Activated naive CD8-positive, alpha-beta T cell treated with anti-CD3 and anti-CD28 coated beads for 36 hours (primary cell): ENCODE results near the gene INPP5E. TPM values are rescaled to one million over a fixed set of nuclear protein-coding genes. Genes with fewer than 3 reads are reported as not detected.

Source experiments
- DNase-seq: peaks from one replicate; pipeline ENCODE4 v3.0.0; 2021
- H3K27ac Mint-ChIP-seq: one replicate; pipeline ENCODE4 v1.8.0; 2022; ENCODE audit warnings: mild to moderate bottlenecking, moderate library complexity, mixed read lengths
- H3K27me3 Mint-ChIP-seq: one replicate; pipeline ENCODE4 v1.8.0; 2022; ENCODE audit warnings: mild to moderate bottlenecking, mixed read lengths
- H3K36me3 Mint-ChIP-seq: one replicate; pipeline ENCODE4 v1.8.0; 2021; ENCODE audit warnings: mild to moderate bottlenecking, mixed read lengths
- H3K4me1 Mint-ChIP-seq: one replicate; pipeline ENCODE4 v1.8.0; 2021; ENCODE audit warnings: mixed read lengths
- H3K4me3 Mint-ChIP-seq: one replicate; pipeline ENCODE4 v1.8.0; 2022; ENCODE audit warnings: mild to moderate bottlenecking, moderate library complexity, mixed read lengths
- H3K9me3 Mint-ChIP-seq: one replicate; pipeline ENCODE4 v1.8.0; 2022; ENCODE audit warnings: mixed read lengths
- total RNA-seq, 2 experiments: library from RNA; stranded (reverse); gene quantifications; one replicate each; pipeline ENCODE4 v1.2.3, GENCODE V29; 2021

INPP5E gene
- total RNA-seq, 2 experiments from 2014 or later: 10.9 to 12.1 TPM

DNA sequence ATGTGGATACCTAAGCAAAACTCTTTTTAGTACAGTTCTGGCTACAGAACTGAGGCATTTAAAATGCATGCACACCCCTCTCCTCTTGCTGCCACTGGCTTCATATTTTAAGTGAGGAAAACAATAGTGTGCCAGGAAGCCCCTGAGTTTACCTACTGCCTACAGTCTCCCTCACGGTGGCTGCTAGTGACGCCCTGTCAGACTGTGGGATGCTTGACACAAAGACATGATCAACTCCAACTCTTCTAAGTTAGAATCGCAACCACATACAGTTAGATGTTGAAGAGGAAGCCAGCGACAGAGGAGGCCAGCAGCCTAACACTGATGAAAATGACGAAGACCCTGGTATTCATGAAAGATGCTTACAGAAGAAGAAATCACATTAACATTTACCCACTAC, 41.9 kb upstream of the INPP5E start:
- Mint-ChIP-seq H3K4me1 (peaks cover 31% of the 10 kb centered on the region), H3K9me3 (no peaks in the 10 kb centered on the region), H3K4me3 (peak overlapping the region; percentile 98), H3K27me3 (no peaks in the 10 kb centered on the region), H3K27ac (peak overlapping the region; percentile 92), H3K36me3 (peaks cover 10% of the 10 kb centered on the region)
- no peak for DNase-seq

DNA sequence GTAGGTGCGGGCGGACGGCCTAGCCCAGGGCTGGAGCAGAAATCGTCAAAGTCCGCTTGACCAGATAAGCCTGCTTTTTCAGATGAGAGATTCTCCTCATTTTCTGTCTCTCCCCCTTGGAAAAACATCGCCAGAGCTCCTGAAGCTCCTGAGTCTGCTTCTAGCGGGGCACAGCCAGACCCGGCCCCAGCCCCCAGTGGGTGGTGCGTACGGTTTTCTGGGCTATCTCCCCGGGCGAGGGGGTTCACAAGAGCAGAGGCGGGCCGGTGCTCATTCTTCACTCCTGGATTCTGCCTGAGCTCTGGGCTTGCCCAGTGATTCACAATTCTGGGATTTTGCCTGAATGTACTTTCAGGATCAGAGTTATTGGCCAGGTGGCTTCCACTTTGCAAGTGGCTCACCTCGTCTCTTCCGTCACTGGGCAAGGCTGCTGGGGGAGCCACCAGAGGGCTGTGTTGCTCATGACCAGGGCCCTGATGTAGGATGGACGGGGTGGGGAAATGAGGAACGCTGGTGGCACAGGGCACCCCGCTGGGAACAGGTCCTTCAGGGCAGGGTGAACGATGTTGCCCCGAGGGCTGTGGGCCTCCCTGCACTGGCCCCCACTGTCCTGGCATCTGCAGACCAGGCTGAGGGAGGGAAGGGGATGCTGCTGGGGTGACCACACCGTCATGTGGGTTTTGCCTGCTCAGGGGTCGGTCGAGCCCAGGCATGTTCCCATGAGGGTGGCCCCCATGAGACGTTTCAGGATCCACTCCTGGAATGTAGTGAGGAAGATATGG, 36.9 kb upstream of the INPP5E start:
- no peak for DNase-seq
- H3K36me3 Mint-ChIP-seq: peaks cover 10% of the 10 kb centered on the region

DNA sequence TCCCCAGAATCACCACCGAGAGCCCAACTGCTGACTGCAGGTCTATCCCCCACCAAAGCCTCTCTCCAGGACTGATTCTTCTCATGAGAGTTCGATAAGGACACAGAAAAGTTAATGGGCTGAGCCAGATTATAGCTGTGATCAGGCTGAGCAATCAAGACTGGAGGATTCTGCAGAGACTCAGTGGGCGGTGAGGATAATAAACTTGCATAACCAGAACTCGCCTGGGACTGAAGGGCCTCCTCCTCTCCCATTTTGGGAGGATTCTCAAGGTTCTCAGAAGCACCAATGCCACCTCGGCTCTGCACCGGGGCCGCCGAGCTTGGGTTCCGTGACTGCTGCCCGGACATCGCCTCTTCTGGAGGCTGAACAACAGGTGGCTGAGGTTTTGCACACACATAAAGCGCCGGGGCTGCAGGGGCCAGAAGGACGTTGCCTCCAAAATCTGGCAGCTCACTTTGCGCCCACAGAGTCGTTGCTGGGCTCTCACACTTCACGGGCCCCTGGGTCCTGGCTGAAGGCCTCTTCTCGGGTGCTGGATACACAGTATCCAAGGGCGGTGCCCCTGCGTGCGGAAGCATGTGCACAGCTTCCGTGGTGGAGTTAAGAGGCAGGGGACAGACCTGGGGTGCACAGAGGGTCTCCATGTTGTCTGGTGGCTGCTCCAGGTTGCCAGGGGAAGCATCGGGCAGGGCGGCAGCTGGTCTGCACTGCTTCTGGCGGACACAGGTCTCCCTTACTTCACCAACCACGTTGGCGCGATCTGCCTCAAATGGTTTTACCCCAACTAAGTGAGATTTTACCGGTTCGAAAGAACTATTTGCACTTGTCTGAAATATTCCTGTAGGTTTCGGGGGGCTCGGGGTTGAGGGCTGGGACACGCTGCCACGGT, 35.6 kb upstream of the INPP5E start:
- no peak for DNase-seq
- Mint-ChIP-seq H3K27ac (no peak overlapping the region), H3K4me1 (peaks cover 13% of the 10 kb centered on the region), H3K36me3 (peaks cover 10% of the 10 kb centered on the region), H3K27me3 (no peaks in the 10 kb centered on the region), H3K9me3 (no peaks in the 10 kb centered on the region), H3K4me3 (no peak overlapping the region)

More for the DNA sequence above, 36.9 kb upstream of the INPP5E start:
- no peak overlapping the region for H3K4me3 Mint-ChIP-seq
- H3K27me3 Mint-ChIP-seq: no peaks in the 10 kb centered on the region
- H3K27ac Mint-ChIP-seq: no peak overlapping the region
- H3K4me1 Mint-ChIP-seq: peaks cover 22% of the 10 kb centered on the region
- H3K9me3 Mint-ChIP-seq: no peaks in the 10 kb centered on the region

DNA sequence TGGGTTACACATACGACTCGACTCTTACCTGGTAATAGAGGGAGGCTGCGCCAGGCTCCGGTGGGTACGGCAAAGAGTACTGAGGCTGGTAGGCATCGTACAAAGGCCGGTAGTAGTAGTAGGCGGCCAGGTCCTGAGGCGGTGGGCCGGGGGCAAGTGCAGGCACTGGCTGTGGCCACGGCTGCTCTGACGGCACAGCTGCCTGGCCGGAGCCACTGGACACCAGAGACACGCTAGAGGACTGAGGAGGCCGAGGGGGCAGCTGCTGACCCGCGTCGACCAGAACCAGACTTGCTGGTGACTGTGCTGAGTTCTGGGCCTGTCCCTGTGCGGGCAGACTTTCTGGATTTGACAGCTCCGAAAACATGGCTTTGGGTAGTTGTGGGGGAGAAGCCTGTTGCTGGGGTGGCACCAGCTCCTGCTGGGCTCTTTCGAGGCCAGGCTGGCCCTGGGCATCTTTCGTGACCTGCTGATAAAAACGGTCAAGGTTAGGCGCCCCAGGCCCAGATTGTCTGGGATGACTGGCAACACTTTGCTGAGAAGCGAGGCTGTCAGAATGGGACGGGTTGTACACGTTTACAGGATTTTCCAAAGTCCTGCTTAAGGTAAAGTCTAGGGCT, 34.5 kb upstream of the INPP5E start:
- H3K4me3 Mint-ChIP-seq: no peak overlapping the region
- H3K36me3 Mint-ChIP-seq: peaks cover 10% of the 10 kb centered on the region
- no peaks in the 10 kb centered on the region for H3K9me3 Mint-ChIP-seq
- DNase-seq: no peak
- peaks cover 7% of the 10 kb centered on the region for H3K4me1 Mint-ChIP-seq
- H3K27ac Mint-ChIP-seq: no peak overlapping the region
- H3K27me3 Mint-ChIP-seq: no peaks in the 10 kb centered on the region

DNA sequence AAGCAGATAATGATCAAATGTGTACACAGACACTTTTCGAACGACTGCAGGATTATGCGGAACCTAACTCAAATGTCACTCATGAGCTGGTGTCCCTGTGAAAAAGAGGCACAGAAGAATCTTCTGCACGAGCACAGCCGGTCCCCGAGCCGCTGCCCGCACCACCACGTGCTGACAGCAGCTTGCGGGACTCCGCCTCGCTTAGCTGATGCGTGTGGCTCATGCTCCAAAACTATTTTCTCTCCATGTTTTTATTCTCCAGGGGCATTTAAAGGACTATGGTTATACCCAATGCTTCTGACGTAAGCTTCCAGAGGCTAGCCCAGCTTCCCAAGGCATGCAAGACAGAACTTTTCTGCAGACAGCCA, 33.7 kb upstream of the INPP5E start:
- no peak for DNase-seq
- H3K36me3 Mint-ChIP-seq: peaks cover 8% of the 10 kb centered on the region

DNA sequence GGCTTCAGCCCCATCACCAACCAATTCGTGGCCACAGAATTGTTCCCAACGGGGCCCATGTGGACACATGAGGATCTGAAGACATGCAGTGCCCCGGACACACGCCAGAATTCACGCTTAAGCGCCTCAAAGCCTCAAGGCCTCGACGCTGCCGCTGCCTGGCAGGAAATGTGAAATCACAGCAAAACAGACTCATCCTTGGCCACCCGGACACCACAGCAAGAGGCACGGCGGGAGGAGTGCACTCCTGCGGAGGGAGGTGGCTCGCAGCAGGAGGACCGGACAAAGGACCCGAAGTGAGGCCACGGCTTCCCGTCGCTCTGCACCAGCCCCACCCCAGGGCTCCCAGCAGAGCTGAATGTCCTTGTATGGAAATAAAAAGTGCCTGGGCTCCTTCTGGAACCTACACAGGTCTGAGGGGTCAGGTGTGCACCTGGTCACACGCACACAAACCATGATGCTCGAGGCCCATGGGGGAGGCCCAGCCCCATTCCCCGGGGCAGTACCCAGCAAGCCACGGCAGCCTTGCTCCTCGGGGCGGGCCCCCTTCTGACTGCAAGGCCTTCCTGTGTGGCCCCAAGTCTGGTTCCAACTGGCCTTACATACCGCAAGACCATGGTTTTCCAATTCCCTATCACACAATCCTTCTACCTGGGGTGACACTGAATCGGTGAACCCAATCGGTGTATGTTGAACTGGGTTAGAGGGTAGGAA, 33.2 kb upstream of the INPP5E start:
- no peak overlapping the region for H3K27ac Mint-ChIP-seq
- peaks cover under 1% of the 10 kb centered on the region for H3K4me1 Mint-ChIP-seq
- no peaks in the 10 kb centered on the region for H3K9me3 Mint-ChIP-seq
- DNase-seq: no peak
- H3K36me3 Mint-ChIP-seq: peaks cover 4% of the 10 kb centered on the region
- no peaks in the 10 kb centered on the region for H3K27me3 Mint-ChIP-seq
- H3K4me3 Mint-ChIP-seq: no peak overlapping the region

More for the DNA sequence above, 33.7 kb upstream of the INPP5E start:
- Mint-ChIP-seq H3K27me3 (no peaks in the 10 kb centered on the region), H3K9me3 (no peaks in the 10 kb centered on the region), H3K4me1 (peaks cover 3% of the 10 kb centered on the region), H3K27ac (no peak overlapping the region), H3K4me3 (no peak overlapping the region)

DNA sequence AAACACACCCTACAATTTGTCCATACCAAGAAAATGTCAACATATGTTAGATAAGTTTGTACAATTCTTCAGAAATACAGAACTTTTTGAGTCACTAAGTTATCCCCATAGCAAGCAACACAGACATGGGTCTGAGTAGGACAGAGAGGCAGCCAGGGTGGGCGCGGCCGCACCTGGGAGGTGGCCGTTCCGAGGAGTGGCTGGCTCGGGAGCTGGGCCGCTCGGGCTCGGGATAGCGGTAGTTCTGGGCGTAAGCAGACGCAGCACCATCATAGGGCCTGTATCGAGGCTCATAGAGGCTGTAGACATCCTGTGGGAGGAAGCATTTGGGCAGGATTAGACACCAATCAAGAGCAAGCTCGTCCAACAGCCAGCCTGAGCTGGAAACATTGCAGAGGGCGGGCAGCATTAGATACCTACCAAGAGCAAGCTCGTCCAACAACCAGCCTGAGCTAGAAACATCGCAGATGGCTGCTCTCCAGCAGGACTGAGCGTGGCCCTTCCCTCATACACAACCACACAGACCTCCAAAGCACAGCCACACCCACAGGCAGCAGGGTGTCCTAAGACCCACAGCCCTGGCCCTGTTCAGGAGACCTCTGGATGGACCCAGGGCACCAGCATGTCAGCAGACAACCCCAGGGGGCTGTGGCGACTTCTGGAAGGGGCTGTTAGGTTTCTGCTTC, 32.3 kb upstream of the INPP5E start:
- no peak overlapping the region for H3K4me3 Mint-ChIP-seq
- no peak for DNase-seq
- H3K27me3 Mint-ChIP-seq: no peaks in the 10 kb centered on the region
- no peaks in the 10 kb centered on the region for H3K4me1 Mint-ChIP-seq
- H3K9me3 Mint-ChIP-seq: no peaks in the 10 kb centered on the region
- H3K36me3 Mint-ChIP-seq: peaks cover 4% of the 10 kb centered on the region
- no peak overlapping the region for H3K27ac Mint-ChIP-seq

DNA sequence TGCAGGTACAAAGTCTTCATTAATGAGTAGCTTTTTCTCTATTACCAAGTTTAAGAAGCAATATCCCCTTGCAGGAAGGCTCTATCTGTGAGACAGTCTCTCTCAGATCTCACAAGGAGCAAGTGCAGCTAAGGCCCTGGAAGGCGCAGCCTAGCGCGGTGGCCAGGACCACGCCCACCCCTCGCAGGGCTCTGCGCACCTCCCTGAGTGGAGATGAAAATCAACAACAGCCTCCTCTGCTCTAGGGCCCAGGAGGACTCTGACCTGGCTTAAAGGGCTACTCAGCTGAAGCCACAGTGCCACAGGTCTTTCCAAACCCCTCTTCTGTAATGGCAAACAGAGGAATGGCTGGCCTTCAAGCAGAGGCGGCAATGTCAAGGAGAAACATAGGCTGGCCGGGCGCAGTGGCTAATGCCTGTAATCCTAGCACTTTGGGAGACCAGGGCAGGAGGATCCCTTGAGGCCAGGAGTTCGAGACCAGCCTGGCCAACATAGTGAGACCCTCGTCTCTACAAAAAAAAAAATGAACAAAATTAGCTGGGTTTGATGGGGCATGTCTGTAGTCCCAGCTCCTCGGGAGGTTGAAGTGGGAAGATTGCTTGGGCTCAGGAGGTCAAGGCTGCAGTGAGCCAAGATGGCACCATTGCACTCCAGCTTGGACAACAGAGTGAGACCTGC, 31.3 kb upstream of the INPP5E start:
- H3K4me1 Mint-ChIP-seq: no peaks in the 10 kb centered on the region
- H3K9me3 Mint-ChIP-seq: no peaks in the 10 kb centered on the region
- no peaks in the 10 kb centered on the region for H3K27me3 Mint-ChIP-seq
- H3K36me3 Mint-ChIP-seq: peaks cover 4% of the 10 kb centered on the region
- H3K4me3 Mint-ChIP-seq: no peak overlapping the region
- no peak for DNase-seq
- no peak overlapping the region for H3K27ac Mint-ChIP-seq

DNA sequence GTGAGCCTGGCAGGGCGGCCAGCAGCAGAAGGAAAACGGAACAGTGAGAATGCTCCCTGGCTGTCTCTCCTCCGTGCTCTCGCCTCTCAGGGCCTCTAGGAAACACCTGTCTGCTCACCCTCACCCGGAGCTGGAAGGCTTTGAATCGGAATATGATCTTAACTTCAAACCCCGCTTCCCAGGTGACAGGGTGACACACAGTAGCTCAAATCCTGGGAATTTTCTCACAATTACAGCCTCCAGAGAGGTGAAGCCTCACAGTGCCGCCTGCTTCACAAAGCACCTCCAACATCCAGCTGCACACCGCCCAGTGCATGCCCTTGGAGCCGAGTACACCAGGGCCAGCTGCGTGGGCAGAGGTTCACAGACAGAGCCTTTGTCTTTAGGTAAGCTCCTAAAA, 30.7 kb upstream of the INPP5E start:
- Mint-ChIP-seq H3K9me3 (no peaks in the 10 kb centered on the region), H3K27ac (no peak overlapping the region), H3K36me3 (peaks cover 6% of the 10 kb centered on the region), H3K27me3 (no peaks in the 10 kb centered on the region), H3K4me3 (no peak overlapping the region), H3K4me1 (no peaks in the 10 kb centered on the region)
- DNase-seq: no peak

DNA sequence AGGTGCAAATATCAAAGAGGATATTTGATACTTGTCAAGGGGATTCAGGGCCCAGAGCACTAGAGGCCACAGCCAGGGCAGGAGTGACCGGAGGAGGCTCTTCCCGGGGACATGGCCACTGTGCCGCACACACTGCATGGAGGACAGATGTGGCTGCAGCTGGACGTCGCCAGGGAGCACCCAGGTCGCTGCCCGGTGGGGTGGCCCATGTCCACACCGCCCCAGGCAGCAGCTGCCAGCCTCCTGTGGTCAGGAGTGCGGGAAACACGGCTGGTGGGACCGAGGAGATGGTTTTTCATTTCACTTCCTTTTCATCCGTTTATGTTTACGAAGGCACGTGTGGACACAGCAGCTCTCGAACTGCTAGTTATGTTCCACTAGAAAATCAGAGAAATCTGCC, 28.1 kb upstream of the INPP5E start:
- Mint-ChIP-seq H3K4me1 (no peaks in the 10 kb centered on the region), H3K27me3 (no peaks in the 10 kb centered on the region), H3K4me3 (no peak overlapping the region), H3K9me3 (no peaks in the 10 kb centered on the region), H3K27ac (no peak overlapping the region), H3K36me3 (peaks cover 11% of the 10 kb centered on the region)
- no peak for DNase-seq

DNA sequence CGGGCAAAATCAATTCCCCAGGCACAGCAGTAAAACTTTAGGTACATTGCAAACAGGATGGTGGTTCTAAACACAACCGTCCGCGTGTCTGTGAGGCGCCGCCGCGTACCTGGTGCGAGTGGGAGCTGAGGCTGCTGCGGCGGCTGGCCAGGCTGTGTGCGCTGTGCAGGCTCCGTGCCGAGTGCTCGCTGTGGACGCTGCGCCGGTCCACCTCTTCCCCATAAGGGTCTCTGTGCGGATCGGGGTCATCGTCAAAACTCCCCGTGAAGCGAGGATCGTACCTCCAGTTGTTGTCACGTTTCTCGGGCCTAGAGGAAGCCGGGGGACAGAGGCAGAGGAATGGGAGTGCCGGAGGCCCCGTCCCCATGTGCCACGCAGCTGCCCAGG, 26.5 kb upstream of the INPP5E start:
- Mint-ChIP-seq H3K27ac (no peak overlapping the region), H3K9me3 (no peaks in the 10 kb centered on the region), H3K27me3 (no peaks in the 10 kb centered on the region), H3K4me3 (no peak overlapping the region), H3K4me1 (no peaks in the 10 kb centered on the region), H3K36me3 (peaks cover 16% of the 10 kb centered on the region)
- no peak for DNase-seq

DNA sequence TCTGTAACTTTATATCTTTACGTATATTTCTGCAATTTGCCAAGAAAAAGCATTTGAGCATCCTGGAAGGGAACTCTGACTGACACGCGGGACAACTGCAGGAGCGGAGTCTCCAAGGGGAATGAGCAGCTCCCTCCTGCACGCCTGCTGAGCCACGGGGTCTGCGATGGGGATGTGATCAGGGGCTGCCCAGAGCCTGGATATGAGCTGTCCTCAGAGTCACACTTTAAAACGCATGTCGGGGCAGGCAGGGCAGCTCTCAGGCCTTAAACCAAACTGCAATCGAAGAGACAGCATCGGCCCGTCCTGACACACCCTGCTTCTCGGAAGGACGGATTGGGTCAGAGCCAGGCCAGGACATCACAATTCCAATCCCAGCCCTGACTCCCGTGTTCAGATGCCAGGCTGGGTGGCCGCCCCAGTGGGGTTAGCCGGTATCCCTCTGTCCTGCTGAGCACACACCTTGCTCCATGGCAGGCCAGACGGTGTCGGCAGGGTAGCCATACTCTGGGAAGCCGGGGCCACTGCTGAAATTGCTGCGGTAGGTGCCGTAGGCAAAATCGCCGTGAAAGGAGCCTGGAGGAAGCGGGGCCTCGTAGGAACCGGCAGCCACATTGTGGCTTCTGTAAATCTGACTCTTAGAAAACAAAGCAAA, 26.0 kb upstream of the INPP5E start:
- Mint-ChIP-seq H3K9me3 (no peaks in the 10 kb centered on the region), H3K4me1 (no peaks in the 10 kb centered on the region), H3K27ac (no peak overlapping the region), H3K36me3 (peaks cover 16% of the 10 kb centered on the region), H3K4me3 (no peak overlapping the region), H3K27me3 (no peaks in the 10 kb centered on the region)
- DNase-seq: no peak

DNA sequence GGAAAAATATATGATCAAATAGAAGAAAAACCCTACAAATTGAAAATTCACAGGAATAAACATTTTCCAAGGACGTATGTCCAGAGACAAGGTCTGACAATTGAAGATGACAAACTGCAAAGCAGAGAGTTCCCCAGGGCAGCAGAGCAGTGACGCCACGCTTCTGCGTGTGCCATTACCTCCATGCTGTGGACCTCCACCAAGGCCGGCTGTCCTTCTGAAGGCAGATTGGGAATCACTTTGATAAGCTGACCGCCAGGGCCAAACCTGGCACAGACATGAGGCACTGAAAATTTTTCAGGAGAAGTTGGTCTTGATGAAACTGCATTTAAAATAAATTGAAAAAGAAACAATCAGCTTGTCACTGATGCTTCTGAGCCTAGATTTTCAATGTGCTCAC, 24.6 kb upstream of the INPP5E start:
- peaks cover 24% of the 10 kb centered on the region for H3K36me3 Mint-ChIP-seq
- H3K4me3 Mint-ChIP-seq: no peak overlapping the region
- no peaks in the 10 kb centered on the region for H3K9me3 Mint-ChIP-seq
- no peak for DNase-seq
- H3K27ac Mint-ChIP-seq: no peak overlapping the region
- no peaks in the 10 kb centered on the region for H3K27me3 Mint-ChIP-seq
- no peaks in the 10 kb centered on the region for H3K4me1 Mint-ChIP-seq
